Ammon's horn (tissue), 1 donor: ENCODE data around the gene KRT79.

Experiments used
- DNase-seq: peaks from one replicate; pipeline ENCODE4 v3.0.0-alpha.2; 2016; ENCODE audit warnings: low spot score

The KRT79 gene

DNA sequence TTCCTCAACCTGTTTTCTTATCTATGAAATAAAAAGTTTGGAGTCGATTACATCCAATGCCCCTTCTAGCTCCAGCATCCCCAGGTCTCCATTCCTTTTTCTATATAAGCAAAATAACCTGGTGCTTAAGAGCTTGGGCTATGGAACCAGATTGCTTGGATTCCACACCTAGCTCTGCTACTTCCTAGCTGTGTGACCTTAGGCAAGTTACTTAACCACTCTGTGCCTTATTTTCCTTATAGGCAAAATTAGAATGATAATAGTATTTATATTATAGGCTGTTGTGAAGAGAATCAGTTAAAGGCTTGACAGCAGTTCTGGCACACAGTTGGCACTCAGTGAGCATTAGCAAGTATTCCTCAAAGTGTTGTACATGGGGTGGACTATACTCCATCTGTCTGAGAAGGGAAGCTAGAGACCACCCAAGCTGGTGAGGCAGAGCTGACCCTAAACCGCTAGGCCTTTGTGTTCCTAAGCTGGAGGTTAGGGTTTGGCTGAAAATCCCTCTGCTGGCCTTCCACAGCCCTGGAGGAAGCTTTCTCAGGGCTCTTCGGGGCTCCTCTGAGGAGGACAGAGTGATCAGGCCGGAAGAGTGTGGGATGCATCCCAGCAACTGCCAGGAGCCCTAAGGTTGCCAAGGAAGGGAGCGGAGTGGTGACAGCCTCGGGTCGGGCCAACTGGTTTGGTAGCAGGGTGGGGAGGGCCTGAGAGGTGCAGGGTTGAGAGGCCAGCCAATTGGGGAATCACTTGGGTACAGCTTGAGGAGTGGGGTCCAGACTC, 14.2 kb downstream of the KRT79 start:
- DNase-seq, result no peak

DNA sequence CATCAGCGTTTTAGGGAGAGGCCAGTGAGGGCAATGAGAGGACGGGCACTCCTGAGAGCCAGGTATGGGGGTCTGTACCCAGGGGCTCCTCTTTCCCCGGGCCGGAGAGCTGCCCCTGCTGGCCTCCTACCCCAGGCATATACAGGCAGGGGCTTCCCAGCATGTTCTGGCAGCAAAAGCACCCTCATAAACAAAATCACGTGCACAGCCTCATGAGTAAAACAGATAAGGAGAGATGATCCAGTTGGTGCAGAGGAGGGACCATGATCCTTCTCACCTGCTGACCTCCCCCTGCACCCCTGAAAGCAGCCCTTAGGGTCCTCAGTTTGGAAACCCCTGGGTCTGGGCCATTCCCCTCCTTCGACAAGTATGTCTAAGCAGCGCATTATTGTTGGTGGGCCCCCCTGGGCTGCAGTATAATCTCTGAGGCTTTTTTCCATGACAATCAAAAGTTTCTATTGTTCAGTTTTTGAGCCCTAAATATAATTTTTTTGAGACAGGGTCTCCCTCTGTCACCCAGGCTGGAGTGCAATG, 15.2 kb downstream of the KRT79 start:
- DNase-seq, result no peak

DNA sequence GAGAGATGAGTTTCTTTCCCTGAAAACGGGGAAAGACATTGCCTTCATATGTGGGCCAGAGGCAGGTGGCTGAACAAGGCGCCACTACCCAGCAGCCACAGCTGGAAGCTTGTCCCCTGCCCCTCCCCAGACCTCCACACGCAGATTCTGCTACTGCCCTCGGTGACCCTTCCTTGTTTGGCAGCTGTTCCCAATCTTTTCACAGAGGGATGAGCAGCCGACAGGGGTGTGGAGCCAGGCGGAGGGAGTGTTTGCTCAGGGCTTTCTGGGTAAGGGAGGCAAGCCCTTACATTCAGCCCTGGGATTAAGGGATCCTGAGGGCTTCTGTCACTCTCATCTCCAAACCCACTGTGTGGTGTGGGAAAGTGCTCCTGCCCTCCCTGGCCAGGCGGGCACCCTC, 15.7 kb downstream of the KRT79 start:
- no peak for DNase-seq

DNA sequence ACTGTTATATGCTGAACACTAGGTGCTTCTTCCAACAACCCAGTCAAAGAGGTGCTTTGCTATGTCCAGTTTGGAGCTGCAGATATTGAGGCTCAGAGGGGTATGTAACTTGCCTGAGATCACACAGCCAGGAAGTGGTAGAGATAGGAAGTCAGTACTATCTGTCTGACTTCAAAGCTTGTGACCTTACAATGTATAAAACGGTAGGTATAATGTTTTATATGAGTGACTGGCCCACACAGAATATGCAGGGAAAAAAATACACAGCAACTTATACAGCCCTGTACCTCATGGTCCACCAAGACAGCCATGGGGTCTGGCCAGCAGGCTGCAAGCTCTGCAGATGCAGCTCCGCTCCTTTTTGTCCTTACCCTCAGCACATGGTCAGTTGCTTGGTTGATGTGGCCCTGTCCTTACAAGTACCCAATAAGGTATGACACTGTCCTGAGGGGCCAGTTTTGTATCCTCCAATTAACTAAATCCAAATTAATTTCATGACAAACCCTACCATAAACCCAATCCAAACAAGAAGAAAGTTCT, 16.3 kb downstream of the KRT79 start:
- no peak for DNase-seq

GRCh38 chr12:52817003-52817698, 17.0 kb downstream of the KRT79 start:
- no peak for DNase-seq

GRCh38 chr12:52815676-52816588, 18.2 kb downstream of the KRT79 start:
- no peak for DNase-seq

DNA sequence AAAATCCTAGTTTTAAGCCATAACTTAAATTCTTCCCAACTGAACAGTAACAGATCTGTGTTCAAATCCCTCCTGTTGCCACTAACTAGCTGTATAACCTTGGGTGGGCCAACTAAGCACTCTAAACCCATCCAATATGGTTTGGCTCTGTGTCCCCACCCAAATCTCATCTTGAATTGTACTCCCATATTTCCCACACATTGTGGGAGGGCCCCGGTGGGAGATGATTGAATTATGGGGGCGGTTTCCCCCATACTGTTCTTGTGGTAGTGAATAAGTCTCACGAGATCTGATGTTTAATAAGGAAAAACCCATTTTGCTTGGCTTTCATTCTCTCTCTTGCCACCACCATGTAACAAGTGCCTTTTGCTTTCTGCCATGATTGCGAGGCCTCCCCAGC, 18.9 kb downstream of the KRT79 start:
- no peak for DNase-seq

- DNase-seq, result no peak
These were observed 19.4 kb downstream of the KRT79 start for GRCh38 chr12:52814710-52815155.

GRCh38 chr12:52813885-52814709, 20.0 kb downstream of the KRT79 start, which contains the start of gene KRT4:
TSS of gene KRT4 (minus strand) at chr12:52814116. CDS start at chr12:52814058, 58 bp downstream.
- DNase-seq, result no peak

GRCh38 chr12:52813203-52813819, 20.8 kb downstream of the KRT79 start:
- DNase-seq, result no peak

DNA sequence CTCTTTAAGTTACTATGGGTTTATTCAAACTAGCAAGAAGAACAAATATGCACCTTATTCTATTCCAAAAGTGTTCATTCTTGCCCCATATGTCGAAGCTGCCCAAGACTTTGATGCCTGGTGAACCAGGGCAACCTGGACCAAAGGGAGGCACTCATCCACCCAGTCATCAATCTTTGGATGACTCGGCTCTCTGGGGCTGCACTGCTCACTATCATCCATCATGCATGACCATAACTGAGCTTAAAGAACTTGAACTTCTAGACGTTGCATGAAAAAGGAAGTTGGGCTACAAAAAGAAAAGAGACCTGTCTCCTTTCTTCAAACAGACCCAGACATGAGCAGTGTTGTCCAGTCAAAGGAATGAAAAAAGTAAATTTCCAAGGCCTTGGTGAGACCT, 21.4 kb downstream of the KRT79 start:
- no peak for DNase-seq

- DNase-seq, result no peak
These were observed 22.1 kb downstream of the KRT79 start for GRCh38 chr12:52812073-52812400.

DNA sequence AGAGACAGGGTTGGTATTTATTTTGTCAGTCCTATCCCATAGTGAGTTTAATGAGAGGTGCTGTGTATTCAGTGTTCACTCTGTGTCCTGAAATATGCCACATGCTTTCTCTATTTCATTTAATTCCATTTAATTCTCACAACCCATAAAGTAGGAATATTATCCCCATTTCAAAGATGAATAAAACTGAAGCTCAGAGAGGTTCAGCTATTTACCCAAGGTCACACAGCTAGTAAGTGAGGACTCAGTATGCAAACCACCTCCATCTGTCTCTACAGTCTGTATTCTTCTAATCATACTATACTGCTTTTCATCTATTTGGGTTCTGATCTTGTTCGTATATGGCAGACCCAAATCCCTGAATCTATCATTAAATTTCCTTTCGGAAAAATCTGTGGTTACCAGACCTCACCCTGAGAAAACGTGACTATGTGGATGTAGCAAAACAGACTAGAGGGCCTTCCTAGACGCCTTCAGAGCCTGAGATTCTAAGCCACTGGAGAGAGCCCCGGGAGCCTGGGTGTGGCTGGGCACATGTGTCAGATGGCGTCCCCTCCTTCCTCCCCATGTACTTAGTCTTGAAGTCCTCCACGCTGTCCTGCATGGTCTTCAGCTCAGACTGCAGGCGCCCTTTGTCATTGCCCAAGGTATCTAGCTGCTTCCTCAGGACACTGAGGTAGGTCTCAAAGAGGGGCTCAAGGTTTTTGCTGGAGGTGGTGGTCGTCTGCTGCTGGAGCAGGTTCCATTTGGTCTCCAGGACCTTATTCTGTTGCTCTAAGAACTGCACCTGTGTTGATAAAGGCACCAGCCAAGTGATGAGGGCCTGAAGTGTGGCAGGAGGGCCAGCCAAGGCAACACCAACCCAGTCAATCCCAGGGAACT, 22.7 kb downstream of the KRT79 start:
- DNase-seq, result no peak

DNA sequence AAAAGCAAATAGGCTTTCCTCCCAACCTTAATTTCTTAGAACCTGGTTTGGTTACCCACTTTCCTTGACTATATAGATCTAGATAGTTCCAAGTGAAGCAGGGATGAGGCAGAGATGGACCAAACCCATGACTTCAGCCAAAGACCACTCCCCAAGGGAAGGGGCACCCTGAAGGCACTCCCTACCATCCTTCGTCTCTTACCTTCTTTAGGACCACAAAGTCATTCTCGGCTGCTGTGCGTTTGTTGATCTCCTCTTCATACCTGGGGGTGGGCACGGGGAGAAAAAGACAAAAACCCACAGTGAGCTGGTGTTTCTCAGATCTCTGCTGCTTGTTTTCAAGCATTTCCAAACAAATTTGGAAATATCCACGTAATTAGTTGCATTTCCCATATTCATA, 23.6 kb downstream of the KRT79 start:
- DNase-seq, result no peak

GRCh38 chr12:52809166-52809565, 24.9 kb downstream of the KRT79 start:
- no peak for DNase-seq

DNA sequence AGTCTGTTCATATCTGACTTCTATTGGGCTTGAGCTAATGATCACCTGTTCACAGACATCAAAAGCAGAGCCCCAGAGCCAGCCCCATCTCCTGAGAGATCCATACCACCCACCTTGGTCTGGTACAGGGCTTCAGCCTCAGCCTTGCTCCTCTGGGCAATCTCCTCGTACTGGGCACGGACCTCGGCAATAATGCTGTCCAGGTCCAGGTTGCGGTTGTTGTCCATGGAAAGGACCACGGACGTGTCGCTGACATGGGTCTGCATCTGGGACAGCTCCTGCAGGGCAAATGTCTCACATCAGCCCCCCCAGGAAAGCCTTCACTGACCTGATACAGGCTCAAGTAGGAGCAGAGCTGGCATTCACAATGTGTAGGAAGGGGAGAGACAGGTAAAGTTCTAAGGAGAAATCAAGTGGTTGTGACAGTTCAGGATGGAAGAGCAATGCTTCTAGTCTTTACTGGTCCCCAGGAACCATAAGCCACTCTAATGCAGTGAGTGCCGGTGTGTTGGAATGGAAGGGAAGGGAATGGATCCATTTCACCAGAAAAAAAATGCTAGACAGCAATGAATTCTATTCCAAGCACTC, 25.4 kb downstream of the KRT79 start:
- no peak for DNase-seq

- DNase-seq, result no peak
These were observed 26.3 kb downstream of the KRT79 start for GRCh38 chr12:52807544-52808470.
